ENCODE data around the gene TMEM52B.

DNA sequence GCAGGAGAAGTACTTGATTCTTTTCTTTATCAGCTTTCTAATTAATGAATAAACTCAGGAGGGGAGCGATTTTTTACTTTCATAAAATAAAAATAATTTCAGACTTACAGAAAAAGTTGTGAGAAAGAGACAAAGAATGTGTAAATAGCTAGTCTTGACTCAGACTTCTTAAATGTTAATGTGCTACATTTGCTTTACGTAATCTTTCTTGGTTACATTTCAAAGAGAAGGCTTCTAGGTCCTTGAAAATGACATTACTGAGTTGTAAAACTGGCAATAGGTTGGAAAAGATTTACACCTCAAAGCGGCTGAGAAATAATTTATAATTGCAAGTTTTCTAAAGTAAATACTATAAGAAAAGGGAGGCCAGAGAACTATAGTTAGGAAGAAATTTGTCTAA is 62.5 kb downstream of the TMEM52B start:
- TF ChIP-seq, protein P1, sequence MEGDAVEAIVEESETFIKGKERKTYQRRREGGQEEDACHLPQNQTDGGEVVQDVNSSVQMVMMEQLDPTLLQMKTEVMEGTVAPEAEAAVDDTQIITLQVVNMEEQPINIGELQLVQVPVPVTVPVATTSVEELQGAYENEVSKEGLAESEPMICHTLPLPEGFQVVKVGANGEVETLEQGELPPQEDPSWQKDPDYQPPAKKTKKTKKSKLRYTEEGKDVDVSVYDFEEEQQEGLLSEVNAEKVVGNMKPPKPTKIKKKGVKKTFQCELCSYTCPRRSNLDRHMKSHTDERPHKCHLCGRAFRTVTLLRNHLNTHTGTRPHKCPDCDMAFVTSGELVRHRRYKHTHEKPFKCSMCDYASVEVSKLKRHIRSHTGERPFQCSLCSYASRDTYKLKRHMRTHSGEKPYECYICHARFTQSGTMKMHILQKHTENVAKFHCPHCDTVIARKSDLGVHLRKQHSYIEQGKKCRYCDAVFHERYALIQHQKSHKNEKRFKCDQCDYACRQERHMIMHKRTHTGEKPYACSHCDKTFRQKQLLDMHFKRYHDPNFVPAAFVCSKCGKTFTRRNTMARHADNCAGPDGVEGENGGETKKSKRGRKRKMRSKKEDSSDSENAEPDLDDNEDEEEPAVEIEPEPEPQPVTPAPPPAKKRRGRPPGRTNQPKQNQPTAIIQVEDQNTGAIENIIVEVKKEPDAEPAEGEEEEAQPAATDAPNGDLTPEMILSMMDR (IDR thresholded peaks at IDR 0.05; ENCODE audit: borderline replicate concordance, extremely low read depth, low read length, poor library complexity, severe bottlenecking): no peak
- TF ChIP-seq EZH2 (IDR thresholded peaks at IDR 0.05; ENCODE audit: borderline replicate concordance, low read depth, low read length, severe bottlenecking): no peak

Measured in DND-41 (cell line).